K562 (cell line): ENCODE results near the gene HSPA1B. TPM values are rescaled to one million over a fixed set of nuclear protein-coding genes. Genes with fewer than 3 reads are reported as not detected.

ENCODE experiments used
- CBFA2T2 ChIP-seq: fragments of 450-650 bp; conservative IDR thresholded peaks from 2 replicates; pipeline ENCODE4 v1.6.1; 2017; ENCODE audit warnings: mild to moderate bottlenecking
- CBFA2T3 ChIP-seq: fragments of 450-650 bp; IDR thresholded peaks from 2 replicates; pipeline ENCODE4 v1.6.1; 2017
- DNMT1 ChIP-seq: fragments of 450-650 bp; IDR thresholded peaks from 2 replicates; pipeline ENCODE4 v1.6.1; 2016; ENCODE audit warnings: antibody characterized with exemption, mild to moderate bottlenecking
- PBX2 ChIP-seq, 2 experiments: IDR thresholded peaks in 1 of 2; conservative IDR thresholded peaks in 1 of 2; 2 replicates each; pipeline ENCODE4 v1.6.1; 2016; ENCODE audit warnings: low read depth in 2 of 2, mild to moderate bottlenecking in 1 of 2, missing compliant biosample characterization in 1 of 2, missing genetic modification characterization in 1 of 2, moderate library complexity in 1 of 2
- PHF21A ChIP-seq: fragments of 450-650 bp; IDR thresholded peaks from 2 replicates; pipeline ENCODE4 v1.6.1; 2017; ENCODE audit warnings: low read depth, borderline replicate concordance
- RBFOX2 ChIP-seq: fragments of 200-400 bp; formaldehyde crosslinking; IDR thresholded peaks from 2 replicates; pipeline ENCODE4 v1.6.1; 2017; ENCODE audit warnings: low read depth, mild to moderate bottlenecking, low read length, moderate library complexity
- RCOR1 ChIP-seq, 2 experiments: IDR thresholded peaks; 2 replicates each; pipeline ENCODE4 v1.6.1; 2012; ENCODE audit warnings: low read depth in 2 of 2, low read length in 2 of 2, borderline replicate concordance in 1 of 2, improper control_type of control experiment in 1 of 2
- SMAD3 ChIP-seq: fragments of 450-650 bp; formaldehyde crosslinking; conservative IDR thresholded peaks from 2 replicates; pipeline ENCODE4 v1.4.0; 2020; ENCODE audit warnings: mild to moderate bottlenecking
- SP1 ChIP-seq: sonication (generic); formaldehyde crosslinking; IDR thresholded peaks from 2 replicates; pipeline ENCODE4 v1.8.1; 2022; ENCODE audit warnings: mild to moderate bottlenecking, missing genetic modification reagents
- TAF9B ChIP-seq: fragments of 450-650 bp; IDR thresholded peaks from 2 replicates; pipeline ENCODE4 v1.6.1; 2018; ENCODE audit warnings: mild to moderate bottlenecking; ENCODE audit not compliant: partially characterized antibody
- TEAD4 ChIP-seq, 2 experiments: sonication (generic) in 1 of 2; formaldehyde crosslinking in 1 of 2; IDR thresholded peaks; 2 replicates each; pipeline versions ENCODE4 v1.6.1 to v1.8.0; 2012 to 2022; ENCODE audit warnings: borderline replicate concordance in 1 of 2, inconsistent platforms in 1 of 2, low read length in 1 of 2, mild to moderate bottlenecking in 1 of 2, missing genetic modification reagents in 1 of 2
- ZEB2 ChIP-seq: fragments of 450-650 bp; IDR thresholded peaks from 2 replicates; pipeline ENCODE4 v1.6.1; 2016
- ZNF561 ChIP-seq: fragments of 450-650 bp; formaldehyde crosslinking; conservative IDR thresholded peaks from 2 replicates; pipeline ENCODE4 v1.4.0; 2020; ENCODE audit warnings: mild to moderate bottlenecking, moderate library complexity
- ZNF586 ChIP-seq: fragments of 450-650 bp; formaldehyde crosslinking; conservative IDR thresholded peaks from 2 replicates; pipeline ENCODE4 v1.4.0; 2020; ENCODE audit warnings: mild to moderate bottlenecking, moderate library complexity
- ZNF830 ChIP-seq: fragments of 250-450 bp; sonication (Bioruptor Pico); IDR thresholded peaks from 2 replicates; pipeline ENCODE4 v1.5.0; 2021; ENCODE audit warnings: mild to moderate bottlenecking
- polyA plus RNA-seq, 8 experiments: library from polyadenylated mRNA; depleted of rRNA in 4 of 8; stranded (reverse) in 5 of 8; unstranded in 3 of 8; fragments of >200 nt; fragmentation: Nextera tagmentation in 2 of 8; fragmentation: Illumina TruSeq in 1 of 8; extraction: Ambion mirVana in 2 of 8; extraction: Trizol in 1 of 8; gene quantifications; 2 replicates each; pipeline versions ENCODE4 v1.2.1 to v1.2.3, GENCODE V29; 2011 to 2014; ENCODE audit warnings: inconsistent platforms in 1 of 8, missing spikeins in 1 of 8
- total RNA-seq, 7 experiments: library from RNA; depleted of rRNA in 6 of 7; stranded (reverse); fragments of >200 nt in 6 of 7; fragmentation: Illumina TruSeq in 2 of 7; extraction: Trizol in 2 of 7; gene quantifications; 2 replicates each; pipeline versions ENCODE4 v1.2.1 to v1.2.3, GENCODE V29; 2011 to 2021; ENCODE audit warnings: low replicate concordance in 1 of 7
- TF ChIP-seq, protein P1 (sequence below): fragments of 200-800 bp; sonication (Bioruptor generic); IDR thresholded peaks from 2 replicates; pipeline ENCODE4 v1.6.1; 2016; ENCODE audit warnings: missing genetic modification characterization, missing compliant biosample characterization
- TF ChIP-seq, protein P2 (sequence below): fragments of 450-650 bp; IDR thresholded peaks from 2 replicates; pipeline ENCODE4 v1.6.1; 2016; ENCODE audit warnings: low read depth, mild to moderate bottlenecking, moderate library complexity
- TF ChIP-seq, protein P3 (sequence below): conservative IDR thresholded peaks from 2 replicates; pipeline ENCODE4 v1.6.1; 2011; ENCODE audit warnings: low read depth, mild to moderate bottlenecking, low read length; ENCODE audit not compliant: control insufficient read depth

Gene HSPA1B
- total and polyA plus RNA-seq, 9 of the 15 experiments (the other 6 are each of a cell fraction or from before 2014, with no cell fraction given) = 0.27 to 227 (median 51.2) TPM

- no peak for TF ChIP-seq PBX2 (CRISPR knock-in tag; IDR thresholded peaks at IDR 0.05; ENCODE audit: low read depth)
- TF ChIP-seq PBX2 (tag; conservative IDR thresholded peaks at IDR 0.05; ENCODE audit: low read depth) = peak; percentile 65
- TF ChIP-seq, protein P1, sequence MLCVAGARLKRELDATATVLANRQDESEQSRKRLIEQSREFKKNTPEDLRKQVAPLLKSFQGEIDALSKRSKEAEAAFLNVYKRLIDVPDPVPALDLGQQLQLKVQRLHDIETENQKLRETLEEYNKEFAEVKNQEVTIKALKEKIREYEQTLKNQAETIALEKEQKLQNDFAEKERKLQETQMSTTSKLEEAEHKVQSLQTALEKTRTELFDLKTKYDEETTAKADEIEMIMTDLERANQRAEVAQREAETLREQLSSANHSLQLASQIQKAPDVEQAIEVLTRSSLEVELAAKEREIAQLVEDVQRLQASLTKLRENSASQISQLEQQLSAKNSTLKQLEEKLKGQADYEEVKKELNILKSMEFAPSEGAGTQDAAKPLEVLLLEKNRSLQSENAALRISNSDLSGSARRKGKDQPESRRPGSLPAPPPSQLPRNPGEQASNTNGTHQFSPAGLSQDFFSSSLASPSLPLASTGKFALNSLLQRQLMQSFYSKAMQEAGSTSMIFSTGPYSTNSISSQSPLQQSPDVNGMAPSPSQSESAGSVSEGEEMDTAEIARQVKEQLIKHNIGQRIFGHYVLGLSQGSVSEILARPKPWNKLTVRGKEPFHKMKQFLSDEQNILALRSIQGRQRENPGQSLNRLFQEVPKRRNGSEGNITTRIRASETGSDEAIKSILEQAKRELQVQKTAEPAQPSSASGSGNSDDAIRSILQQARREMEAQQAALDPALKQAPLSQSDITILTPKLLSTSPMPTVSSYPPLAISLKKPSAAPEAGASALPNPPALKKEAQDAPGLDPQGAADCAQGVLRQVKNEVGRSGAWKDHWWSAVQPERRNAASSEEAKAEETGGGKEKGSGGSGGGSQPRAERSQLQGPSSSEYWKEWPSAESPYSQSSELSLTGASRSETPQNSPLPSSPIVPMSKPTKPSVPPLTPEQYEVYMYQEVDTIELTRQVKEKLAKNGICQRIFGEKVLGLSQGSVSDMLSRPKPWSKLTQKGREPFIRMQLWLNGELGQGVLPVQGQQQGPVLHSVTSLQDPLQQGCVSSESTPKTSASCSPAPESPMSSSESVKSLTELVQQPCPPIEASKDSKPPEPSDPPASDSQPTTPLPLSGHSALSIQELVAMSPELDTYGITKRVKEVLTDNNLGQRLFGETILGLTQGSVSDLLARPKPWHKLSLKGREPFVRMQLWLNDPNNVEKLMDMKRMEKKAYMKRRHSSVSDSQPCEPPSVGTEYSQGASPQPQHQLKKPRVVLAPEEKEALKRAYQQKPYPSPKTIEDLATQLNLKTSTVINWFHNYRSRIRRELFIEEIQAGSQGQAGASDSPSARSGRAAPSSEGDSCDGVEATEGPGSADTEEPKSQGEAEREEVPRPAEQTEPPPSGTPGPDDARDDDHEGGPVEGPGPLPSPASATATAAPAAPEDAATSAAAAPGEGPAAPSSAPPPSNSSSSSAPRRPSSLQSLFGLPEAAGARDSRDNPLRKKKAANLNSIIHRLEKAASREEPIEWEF (CRISPR knock-in tag) = no peak
- TF ChIP-seq, protein P2, sequence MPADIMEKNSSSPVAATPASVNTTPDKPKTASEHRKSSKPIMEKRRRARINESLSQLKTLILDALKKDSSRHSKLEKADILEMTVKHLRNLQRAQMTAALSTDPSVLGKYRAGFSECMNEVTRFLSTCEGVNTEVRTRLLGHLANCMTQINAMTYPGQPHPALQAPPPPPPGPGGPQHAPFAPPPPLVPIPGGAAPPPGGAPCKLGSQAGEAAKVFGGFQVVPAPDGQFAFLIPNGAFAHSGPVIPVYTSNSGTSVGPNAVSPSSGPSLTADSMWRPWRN = no peak
- peak; percentile 63; the same call in 1 of the 2 replicates for TF ChIP-seq ZNF561 (CRISPR knock-in tag)
- 0 out of 2 replicates have a peak, but pooled peaks have one; percentile 57 for TF ChIP-seq SMAD3 (CRISPR knock-in tag)
- peak; percentile 5 to 82; a peak in 1 of 4 replicates for TF ChIP-seq RCOR1 (IDR thresholded peaks at IDR 0.05; ENCODE audit: borderline replicate concordance in 1 of 2, low read depth in 2 of 2, low read length in 2 of 2)
- peak; percentile 62; the same call in 1 of the 2 replicates for TF ChIP-seq TEAD4 (IDR thresholded peaks at IDR 0.05; ENCODE audit: low read length)
- TF ChIP-seq TEAD4 (CRISPR knock-in tag; IDR thresholded peaks at IDR 0.05; ENCODE audit: borderline replicate concordance) = no peak
- 0 out of 2 replicates have a peak, but pooled peaks have one; percentile 25 for TF ChIP-seq ZNF586 (CRISPR knock-in tag)
- TF ChIP-seq TAF9B = no peak
- no peak for TF ChIP-seq RBFOX2
- 0 out of 2 replicates have a peak, but pooled peaks have one; percentile 51 for TF ChIP-seq ZEB2
- TF ChIP-seq SP1 (CRISPR knock-in tag) = no peak
- TF ChIP-seq CBFA2T2 = no peak
- TF ChIP-seq ZNF830 (CRISPR knock-in tag) = peak; percentile 72; the same call in 1 of the 2 replicates
- TF ChIP-seq CBFA2T3 = no peak
- TF ChIP-seq PHF21A = peak; percentile 85; the same call in 1 of the 2 replicates
- TF ChIP-seq, protein P3, sequence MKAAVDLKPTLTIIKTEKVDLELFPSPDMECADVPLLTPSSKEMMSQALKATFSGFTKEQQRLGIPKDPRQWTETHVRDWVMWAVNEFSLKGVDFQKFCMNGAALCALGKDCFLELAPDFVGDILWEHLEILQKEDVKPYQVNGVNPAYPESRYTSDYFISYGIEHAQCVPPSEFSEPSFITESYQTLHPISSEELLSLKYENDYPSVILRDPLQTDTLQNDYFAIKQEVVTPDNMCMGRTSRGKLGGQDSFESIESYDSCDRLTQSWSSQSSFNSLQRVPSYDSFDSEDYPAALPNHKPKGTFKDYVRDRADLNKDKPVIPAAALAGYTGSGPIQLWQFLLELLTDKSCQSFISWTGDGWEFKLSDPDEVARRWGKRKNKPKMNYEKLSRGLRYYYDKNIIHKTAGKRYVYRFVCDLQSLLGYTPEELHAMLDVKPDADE = peak; percentile 58; the same call in 1 of the 2 replicates
- TF ChIP-seq DNMT1 = no peak
Measured at GRCh38 chr6:31814677-31815024, 12.9 kb upstream of the HSPA1B start (continued).
